GM12891 (cell line): ENCODE data around the gene KDM1B.

ENCODE experiments used
- PAX5 ChIP-seq: IDR thresholded peaks from 2 replicates; pipeline ENCODE4 v1.6.1; 2011; ENCODE audit warnings: low read length, moderate library complexity, mild to moderate bottlenecking; ENCODE audit not compliant: insufficient read depth, severe bottlenecking
- POLR2A ChIP-seq: IDR thresholded peaks from 2 replicates; pipeline ENCODE4 v1.6.1; 2011; ENCODE audit warnings: low read depth, low read length, control low read depth
- TAF1 ChIP-seq: IDR thresholded peaks from 2 replicates; pipeline ENCODE4 v1.6.1; 2011; ENCODE audit warnings: low read depth, low read length, control low read depth

DNA sequence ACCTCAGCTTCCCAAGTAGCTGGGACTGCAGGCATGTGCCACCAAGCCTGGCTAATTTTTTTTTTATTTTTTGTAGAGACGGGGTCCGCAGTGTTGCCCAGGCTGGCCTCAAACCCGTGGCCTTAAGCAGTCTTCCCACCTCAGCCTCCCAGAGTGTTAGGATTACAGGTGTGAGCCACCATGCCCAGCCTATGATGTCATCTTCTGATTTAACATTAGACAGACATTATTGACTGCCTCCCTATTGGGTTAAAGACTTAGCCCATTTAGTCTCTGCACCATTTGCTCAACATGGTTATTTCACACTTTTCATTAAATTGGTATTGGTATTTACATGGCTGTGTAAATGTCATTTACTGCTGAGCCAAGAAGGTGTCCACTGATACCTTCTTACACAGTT is 63.0 kb downstream of the KDM1B start:
- TF ChIP-seq POLR2A: no peak
- TF ChIP-seq PAX5: no peak
- TF ChIP-seq TAF1: no peak
